Nephron progenitor cell (in vitro differentiated cells): ENCODE data around the gene DDX10.

ENCODE experiments used
- DNase-seq: peaks from one replicate; pipeline ENCODE4 v3.0.0; 2021
- H3K27ac Mint-ChIP-seq: 2 replicates; pipeline ENCODE4 v1.8.0; 2021; ENCODE audit warnings: mild to moderate bottlenecking, moderate library complexity, mixed read lengths
- H3K27me3 Mint-ChIP-seq: 2 replicates; pipeline ENCODE4 v1.8.0; 2021; ENCODE audit warnings: mild to moderate bottlenecking, low read depth, mixed read lengths; ENCODE audit not compliant: poor library complexity
- H3K36me3 Mint-ChIP-seq: 2 replicates; pipeline ENCODE4 v1.8.0; 2021; ENCODE audit warnings: low read depth, mixed read lengths
- H3K4me1 Mint-ChIP-seq: 2 replicates; pipeline ENCODE4 v1.8.0; 2021; ENCODE audit warnings: mixed read lengths
- H3K4me3 Mint-ChIP-seq: 2 replicates; pipeline ENCODE4 v1.8.0; 2021; ENCODE audit warnings: mild to moderate bottlenecking, moderate library complexity, mixed read lengths
- H3K9me3 Mint-ChIP-seq: 2 replicates; pipeline ENCODE4 v1.8.0; 2021; ENCODE audit warnings: mild to moderate bottlenecking, moderate library complexity, mixed read lengths
- CTCF ChIP-seq: fragments of 200-600 bp; sonication (generic); IDR thresholded peaks from 2 replicates; pipeline ENCODE4 v1.5.0; 2021; ENCODE audit warnings: antibody characterized with exemption

DDX10 gene

GRCh38 chr11:108754901-108755625, 90.2 kb downstream of the DDX10 start:
- peaks cover 43% of the 10 kb centered on the region for H3K4me1 Mint-ChIP-seq
- DNase-seq: no peak
- no peaks in the 10 kb centered on the region for H3K36me3 Mint-ChIP-seq
- no peaks in the 10 kb centered on the region for H3K27me3 Mint-ChIP-seq
- H3K4me3 Mint-ChIP-seq: no peak overlapping the region
- H3K9me3 Mint-ChIP-seq: no peaks in the 10 kb centered on the region
- peak overlapping the region; percentile 78 for H3K27ac Mint-ChIP-seq
- TF ChIP-seq CTCF: no peak

- Mint-ChIP-seq H3K27ac (peak overlapping the region; percentile 77), H3K36me3 (no peaks in the 10 kb centered on the region), H3K4me1 (peaks cover 43% of the 10 kb centered on the region), H3K9me3 (no peaks in the 10 kb centered on the region), H3K4me3 (peak overlapping the region; percentile 9), H3K27me3 (no peaks in the 10 kb centered on the region)
- TF ChIP-seq CTCF: no peak
- no peak for DNase-seq
Observed at GRCh38 chr11:108757630-108758029, 92.8 kb downstream of the DDX10 start.

- Mint-ChIP-seq H3K27me3 (no peaks in the 10 kb centered on the region), H3K4me1 (peaks cover 43% of the 10 kb centered on the region), H3K4me3 (no peak overlapping the region), H3K9me3 (no peaks in the 10 kb centered on the region), H3K36me3 (no peaks in the 10 kb centered on the region), H3K27ac (peak overlapping the region; percentile 82)
- DNase-seq: no peak
- TF ChIP-seq CTCF: no peak
Observed at GRCh38 chr11:108758458-108758857, 93.6 kb downstream of the DDX10 start.

GRCh38 chr11:108766596-108767173, 101.8 kb downstream of the DDX10 start:
- peaks cover 22% of the 10 kb centered on the region for H3K9me3 Mint-ChIP-seq
- no peaks in the 10 kb centered on the region for H3K27me3 Mint-ChIP-seq
- no peak overlapping the region for H3K27ac Mint-ChIP-seq
- no peaks in the 10 kb centered on the region for H3K4me1 Mint-ChIP-seq
- H3K36me3 Mint-ChIP-seq: peaks cover 41% of the 10 kb centered on the region
- TF ChIP-seq CTCF: no peak
- H3K4me3 Mint-ChIP-seq: no peak overlapping the region
- no peak for DNase-seq

GRCh38 chr11:108768370-108768769, 103.5 kb downstream of the DDX10 start:
- no peak for DNase-seq
- Mint-ChIP-seq H3K27ac (no peak overlapping the region), H3K4me3 (no peak overlapping the region), H3K27me3 (no peaks in the 10 kb centered on the region), H3K4me1 (no peaks in the 10 kb centered on the region), H3K36me3 (peaks cover 47% of the 10 kb centered on the region), H3K9me3 (peaks cover 22% of the 10 kb centered on the region)
- TF ChIP-seq CTCF: no peak

- peaks cover 22% of the 10 kb centered on the region for H3K9me3 Mint-ChIP-seq
- DNase-seq: no peak
- H3K27ac Mint-ChIP-seq: no peak overlapping the region
- H3K4me1 Mint-ChIP-seq: no peaks in the 10 kb centered on the region
- TF ChIP-seq CTCF: no peak
- H3K27me3 Mint-ChIP-seq: no peaks in the 10 kb centered on the region
- no peak overlapping the region for H3K4me3 Mint-ChIP-seq
- peaks cover 47% of the 10 kb centered on the region for H3K36me3 Mint-ChIP-seq
Observed at GRCh38 chr11:108768964-108769363, 104.1 kb downstream of the DDX10 start.
